GM10847 (cell line): ENCODE data around the gene COL7A1.

ENCODE experiments used
- POLR2A ChIP-seq: IDR thresholded peaks from 2 replicates; pipeline ENCODE4 v1.6.1; 2011; ENCODE audit not compliant: insufficient read length; ENCODE audit errors: extremely low read depth

COL7A1 gene

GRCh38 chr3:48548729-48549705 lies 46.1 kb downstream of the COL7A1 start:
- TF ChIP-seq POLR2A: no peak

- TF ChIP-seq POLR2A: no peak
Measured at GRCh38 chr3:48548126-48548525, 47.0 kb downstream of the COL7A1 start.

- no peak for TF ChIP-seq POLR2A
Measured at GRCh38 chr3:48546203-48546829, 48.8 kb downstream of the COL7A1 start.

GRCh38 chr3:48544141-48544540 lies 51.0 kb downstream of the COL7A1 start:
- TF ChIP-seq POLR2A: no peak

- no peak for TF ChIP-seq POLR2A
Measured at GRCh38 chr3:48543271-48543866, 51.8 kb downstream of the COL7A1 start.

GRCh38 chr3:48538451-48538850 lies 56.7 kb downstream of the COL7A1 start:
- TF ChIP-seq POLR2A: no peak

- no peak for TF ChIP-seq POLR2A
Measured at GRCh38 chr3:48536785-48537184, 58.3 kb downstream of the COL7A1 start.

- TF ChIP-seq POLR2A: no peak
Measured at GRCh38 chr3:48536116-48536515, 59.0 kb downstream of the COL7A1 start.

GRCh38 chr3:48535578-48535977 lies 59.6 kb downstream of the COL7A1 start:
- no peak for TF ChIP-seq POLR2A

- TF ChIP-seq POLR2A: no peak
Measured at GRCh38 chr3:48532977-48533337, 62.2 kb downstream of the COL7A1 start.

GRCh38 chr3:48532271-48532976 lies 62.7 kb downstream of the COL7A1 start:
- no peak for TF ChIP-seq POLR2A

- TF ChIP-seq POLR2A: no peak
Measured at GRCh38 chr3:48528754-48529153, 66.4 kb downstream of the COL7A1 start.

- TF ChIP-seq POLR2A: no peak
Measured at GRCh38 chr3:48528048-48528447, 67.1 kb downstream of the COL7A1 start.

GRCh38 chr3:48524970-48525369 lies 70.2 kb downstream of the COL7A1 start:
- TF ChIP-seq POLR2A: no peak

- no peak for TF ChIP-seq POLR2A
Measured at GRCh38 chr3:48521635-48522034, 73.5 kb downstream of the COL7A1 start.
